ENCODE data around the gene DLG2.

DLG2 gene

GRCh38 chr11:85558411-85558810 lies 68.7 kb downstream of the DLG2 start:
- DNase-seq (ENCODE audit: low read depth, low spot score), result no peak

- no peak for DNase-seq (ENCODE audit: low read depth, low spot score)
Observed at GRCh38 chr11:85551881-85552280, 75.3 kb downstream of the DLG2 start.

- DNase-seq (ENCODE audit: low read depth, low spot score), result no peak
Observed at GRCh38 chr11:85541683-85542082, 85.5 kb downstream of the DLG2 start.

- no peak for DNase-seq (ENCODE audit: low read depth, low spot score)
Observed at GRCh38 chr11:85540635-85541205, 86.4 kb downstream of the DLG2 start.

- no peak for DNase-seq (ENCODE audit: low read depth, low spot score)
Observed at GRCh38 chr11:85540181-85540580, 87.0 kb downstream of the DLG2 start.

- no peak for DNase-seq (ENCODE audit: low read depth, low spot score)
Observed at GRCh38 chr11:85539740-85540139, 87.4 kb downstream of the DLG2 start.

GRCh38 chr11:85539029-85539689 lies 88.0 kb downstream of the DLG2 start:
- no peak for DNase-seq (ENCODE audit: low read depth, low spot score)

GRCh38 chr11:85536438-85536837 lies 90.7 kb downstream of the DLG2 start:
- no peak for DNase-seq (ENCODE audit: low read depth, low spot score)

GRCh38 chr11:85534806-85535205 lies 92.3 kb downstream of the DLG2 start:
- DNase-seq (ENCODE audit: low read depth, low spot score), result no peak

GRCh38 chr11:85531191-85531897 lies 95.8 kb downstream of the DLG2 start:
- DNase-seq (ENCODE audit: low read depth, low spot score), result no peak

GRCh38 chr11:85530634-85531033 lies 96.5 kb downstream of the DLG2 start:
- DNase-seq (ENCODE audit: low read depth, low spot score), result no peak

GRCh38 chr11:85526564-85526963 lies 100.6 kb downstream of the DLG2 start:
- no peak for DNase-seq (ENCODE audit: low read depth, low spot score)

GRCh38 chr11:85525686-85526085 lies 101.5 kb downstream of the DLG2 start:
- no peak for DNase-seq (ENCODE audit: low read depth, low spot score)

GRCh38 chr11:85517272-85517671 lies 109.9 kb downstream of the DLG2 start:
- DNase-seq (ENCODE audit: low read depth, low spot score), result no peak

GRCh38 chr11:85495918-85496317 lies 131.2 kb downstream of the DLG2 start:
- DNase-seq (ENCODE audit: low read depth, low spot score), result no peak

GRCh38 chr11:85494396-85494795 lies 132.7 kb downstream of the DLG2 start:
- no peak for DNase-seq (ENCODE audit: low read depth, low spot score)

- DNase-seq (ENCODE audit: low read depth, low spot score), result no peak
Observed at GRCh38 chr11:85485902-85486301, 141.2 kb downstream of the DLG2 start.

- DNase-seq (ENCODE audit: low read depth, low spot score), result no peak
Observed at GRCh38 chr11:85483861-85484260, 143.3 kb downstream of the DLG2 start.

GRCh38 chr11:85481862-85482261 lies 145.3 kb downstream of the DLG2 start:
- no peak for DNase-seq (ENCODE audit: low read depth, low spot score)

- DNase-seq (ENCODE audit: low read depth, low spot score), result no peak
Observed at GRCh38 chr11:85475660-85476517, 151.3 kb downstream of the DLG2 start.

GRCh38 chr11:85472953-85473352 lies 154.2 kb downstream of the DLG2 start:
- DNase-seq (ENCODE audit: low read depth, low spot score), result no peak

- DNase-seq (ENCODE audit: low read depth, low spot score), result no peak
Observed at GRCh38 chr11:85464283-85464682, 162.9 kb downstream of the DLG2 start.

Data from activated CD4-positive, CD25-positive, alpha-beta regulatory T cell treated with anti-CD3 and anti-CD28 coated beads, Interleukin-2, amount 50 U/mL, for 16 hours (primary cell).